Mesenchymal stem cell (in vitro differentiated cells and primary cell): ENCODE data around the gene AUTS2.

Experiments used
- DNase-seq: peaks from one replicate; pipeline ENCODE4 v3.0.0-alpha.2; 2013
- H2AFZ ChIP-seq: one replicate; pipeline ENCODE4 v1.6.1; 2013; ENCODE audit warnings: low read depth, mild to moderate bottlenecking, control low read depth, inconsistent platforms, low read length, moderate library complexity
- H2AK5ac ChIP-seq: 2 replicates; pipeline ENCODE4 v1.6.1; 2013; ENCODE audit warnings: low read length, moderate library complexity, mild to moderate bottlenecking, inconsistent platforms; ENCODE audit not compliant: severe bottlenecking
- H2BK120ac ChIP-seq: one replicate; pipeline ENCODE4 v1.6.1; 2013; ENCODE audit warnings: low read depth, mild to moderate bottlenecking, inconsistent platforms, low read length, moderate library complexity
- H2BK12ac ChIP-seq, 2 experiments: one replicate each; pipeline ENCODE4 v1.6.1; 2013; ENCODE audit warnings: inconsistent platforms in 2 of 2, low read length in 2 of 2, mild to moderate bottlenecking in 2 of 2, moderate library complexity in 2 of 2, control low read depth in 1 of 2
- H2BK15ac ChIP-seq: one replicate; pipeline ENCODE4 v1.6.1; 2013; ENCODE audit warnings: mild to moderate bottlenecking, low read depth, inconsistent platforms; ENCODE audit not compliant: poor library complexity, severe bottlenecking
- H2BK5ac ChIP-seq: 2 replicates; pipeline ENCODE4 v1.6.1; 2013; ENCODE audit warnings: low read depth, mild to moderate bottlenecking, low read length, control low read depth, inconsistent platforms; ENCODE audit not compliant: poor library complexity, severe bottlenecking
- H3K14ac ChIP-seq, 2 experiments: one replicate each; pipeline ENCODE4 v1.6.1; 2013; ENCODE audit warnings: inconsistent platforms in 2 of 2, low read length in 2 of 2, control low read depth in 1 of 2, mild to moderate bottlenecking in 1 of 2, moderate library complexity in 1 of 2
- H3K18ac ChIP-seq, 2 experiments: one replicate each; pipeline ENCODE4 v1.6.1; 2013; ENCODE audit warnings: inconsistent platforms in 2 of 2, low read length in 2 of 2, control low read depth in 1 of 2, low read depth in 1 of 2, mild to moderate bottlenecking in 1 of 2
- H3K23ac ChIP-seq, 2 experiments: one replicate each; pipeline ENCODE4 v1.6.1; 2013; ENCODE audit warnings: inconsistent platforms in 2 of 2, low read length in 2 of 2, mild to moderate bottlenecking in 2 of 2, moderate library complexity in 2 of 2, control low read depth in 1 of 2
- H3K27ac ChIP-seq: 2 replicates; pipeline ENCODE4 v1.5.1; 2013; ENCODE audit warnings: mild to moderate bottlenecking, moderate library complexity, low read length, control low read depth, inconsistent platforms; ENCODE audit not compliant: poor library complexity, severe bottlenecking
- H3K27me3 ChIP-seq, 2 experiments: 2 replicates each; pipeline versions ENCODE4 v1.6.1 to v1.7.0; 2013; ENCODE audit warnings: low read length in 2 of 2, mild to moderate bottlenecking in 2 of 2, moderate library complexity in 2 of 2, control low read depth in 1 of 2, inconsistent platforms in 1 of 2; ENCODE audit not compliant: control insufficient read depth in 1 of 2, insufficient read depth in 1 of 2
- H3K36me3 ChIP-seq, 2 experiments: 2 replicates each; pipeline versions ENCODE4 v1.6.1 to v1.7.0; 2013; ENCODE audit warnings: low read length in 2 of 2, control low read depth in 1 of 2, inconsistent platforms in 1 of 2, low read depth in 1 of 2, mild to moderate bottlenecking in 1 of 2; ENCODE audit not compliant: insufficient read depth in 2 of 2, control insufficient read depth in 1 of 2
- H3K4ac ChIP-seq, 2 experiments: one replicate each; pipeline ENCODE4 v1.6.1; 2013; ENCODE audit warnings: inconsistent platforms in 2 of 2, low read length in 2 of 2, mild to moderate bottlenecking in 2 of 2, moderate library complexity in 2 of 2, control low read depth in 1 of 2, low read depth in 1 of 2
- H3K4me1 ChIP-seq: 2 replicates; pipeline ENCODE4 v1.6.1; 2013; ENCODE audit warnings: low read depth, low read length, control low read depth; ENCODE audit not compliant: control insufficient read depth, insufficient read depth
- H3K4me2 ChIP-seq: 2 replicates; pipeline ENCODE4 v1.6.1; 2013; ENCODE audit warnings: low read length, mild to moderate bottlenecking, inconsistent platforms; ENCODE audit not compliant: poor library complexity, severe bottlenecking
- H3K4me3 ChIP-seq, 2 experiments: 2 replicates each; pipeline versions ENCODE4 v1.5.1 to v1.7.0; 2013; ENCODE audit warnings: low read length in 2 of 2, mild to moderate bottlenecking in 2 of 2, control low read depth in 1 of 2, low read depth in 1 of 2; ENCODE audit not compliant: insufficient read depth in 1 of 2
- H3K79me1 ChIP-seq: replicated peaks from 2 replicates; pipeline ENCODE4 v1.6.1; 2013; ENCODE audit warnings: mild to moderate bottlenecking, control low read depth, low read length, inconsistent platforms; ENCODE audit not compliant: poor library complexity, severe bottlenecking
- H3K9ac ChIP-seq: 2 replicates; pipeline ENCODE4 v1.7.0; 2013; ENCODE audit warnings: mild to moderate bottlenecking, low read length, moderate library complexity
- H3K9me3 ChIP-seq: 2 replicates; pipeline ENCODE4 v1.7.0; 2013; ENCODE audit warnings: mild to moderate bottlenecking, low read length; ENCODE audit not compliant: control insufficient read depth
- H4K8ac ChIP-seq: one replicate; pipeline ENCODE4 v1.6.1; 2013; ENCODE audit warnings: inconsistent platforms, mild to moderate bottlenecking, low read length, moderate library complexity
- H4K91ac ChIP-seq: one replicate; pipeline ENCODE4 v1.6.1; 2013; ENCODE audit warnings: mild to moderate bottlenecking, low read length, inconsistent platforms
- WGBS: methylation state at CpG from one replicate; pipeline ENCODE4 v1.1.7; 2013; ENCODE audit warnings: mixed read lengths; 5-methylcytosine and 5-hydroxymethylcytosine counted together

Gene AUTS2

GRCh38 chr7:70040051-70040450, 441.8 kb downstream of the AUTS2 start:
- H3K4ac ChIP-seq = no peak overlapping the region
- H4K91ac ChIP-seq = no peak overlapping the region
- no peak overlapping the region for H3K14ac ChIP-seq
- DNase-seq = no peak
- no peak overlapping the region for H2BK12ac ChIP-seq
- H3K9ac ChIP-seq = no peak overlapping the region
- no peak overlapping the region for H3K4me3 ChIP-seq
- no peak overlapping the region for H3K18ac ChIP-seq
- H3K36me3 ChIP-seq = no peaks in the 10 kb centered on the region
- peaks cover 7% of the 10 kb centered on the region for H3K79me1 ChIP-seq
- no peaks in the 10 kb centered on the region for H3K4me1 ChIP-seq
- H2AK5ac ChIP-seq = no peak overlapping the region
- no peak overlapping the region for H2BK5ac ChIP-seq
- H2BK15ac ChIP-seq = no peak overlapping the region
- no peaks in the 10 kb centered on the region for H3K9me3 ChIP-seq
- H3K4me2 ChIP-seq = no peak overlapping the region
- no peak overlapping the region for H2AFZ ChIP-seq
- H3K23ac ChIP-seq = no peak overlapping the region
- H3K27ac ChIP-seq = no peak overlapping the region
- H2BK120ac ChIP-seq = no peak overlapping the region
- no CpG with 5 or more reads among the region's 3 CpGs for WGBS
- no peak overlapping the region for H4K8ac ChIP-seq
- H3K27me3 ChIP-seq = no peaks in the 10 kb centered on the region

GRCh38 chr7:70040970-70041766, 442.9 kb downstream of the AUTS2 start:
- no peak overlapping the region for H3K14ac ChIP-seq
- no peaks in the 10 kb centered on the region for H3K9me3 ChIP-seq
- H4K8ac ChIP-seq = no peak overlapping the region
- H3K36me3 ChIP-seq = no peaks in the 10 kb centered on the region
- no peak overlapping the region for H3K4me2 ChIP-seq
- H4K91ac ChIP-seq = no peak overlapping the region
- no peak overlapping the region for H3K23ac ChIP-seq
- no peak overlapping the region for H2AFZ ChIP-seq
- no peak overlapping the region for H3K4ac ChIP-seq
- H2BK15ac ChIP-seq = no peak overlapping the region
- peaks cover 7% of the 10 kb centered on the region for H3K79me1 ChIP-seq
- no peak overlapping the region for H2AK5ac ChIP-seq
- no peaks in the 10 kb centered on the region for H3K27me3 ChIP-seq
- H2BK120ac ChIP-seq = no peak overlapping the region
- no peak overlapping the region for H3K18ac ChIP-seq
- H3K27ac ChIP-seq = no peak overlapping the region
- no peak overlapping the region for H3K9ac ChIP-seq
- no peak overlapping the region for H2BK12ac ChIP-seq
- no peak overlapping the region for H2BK5ac ChIP-seq
- H3K4me3 ChIP-seq = no peak overlapping the region
- H3K4me1 ChIP-seq = no peaks in the 10 kb centered on the region
- DNase-seq = peak; percentile 13

DNA sequence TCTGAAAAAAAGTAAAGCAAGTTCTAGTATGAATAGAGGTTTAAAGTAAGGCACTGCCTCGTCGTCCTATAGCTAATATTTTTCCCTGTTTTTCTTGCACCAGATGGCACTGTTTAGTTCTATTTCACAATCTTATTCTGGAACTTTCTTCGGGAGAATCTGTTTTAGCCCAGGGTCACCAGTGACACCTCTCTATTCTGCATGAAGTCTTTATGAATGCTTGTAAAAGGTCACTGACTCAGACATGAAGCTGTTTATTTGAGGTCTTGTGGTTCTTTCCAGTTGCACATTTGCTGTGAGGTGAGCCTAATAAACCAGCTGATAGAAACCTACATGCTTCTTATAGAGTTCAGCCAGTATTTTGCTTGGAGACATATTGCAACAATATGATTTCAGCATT, 444.3 kb downstream of the AUTS2 start:
- H3K18ac ChIP-seq = no peak overlapping the region
- WGBS = 47% methylated on average over 3 of the region's 3 CpGs
- H3K9me3 ChIP-seq = no peaks in the 10 kb centered on the region
- H3K23ac ChIP-seq = no peak overlapping the region
- H3K27me3 ChIP-seq = no peaks in the 10 kb centered on the region
- no peak overlapping the region for H2BK15ac ChIP-seq
- H3K4ac ChIP-seq = no peak overlapping the region
- no peak overlapping the region for H3K14ac ChIP-seq
- peak; percentile 45 for DNase-seq
- H3K4me3 ChIP-seq = no peak overlapping the region
- H4K8ac ChIP-seq = no peak overlapping the region
- H2AFZ ChIP-seq = no peak overlapping the region
- H3K36me3 ChIP-seq = no peaks in the 10 kb centered on the region
- H3K9ac ChIP-seq = peak overlapping the region; percentile 10
- no peak overlapping the region for H2BK5ac ChIP-seq
- H2BK120ac ChIP-seq = no peak overlapping the region
- H2AK5ac ChIP-seq = no peak overlapping the region
- no peaks in the 10 kb centered on the region for H3K4me1 ChIP-seq
- H3K79me1 ChIP-seq = peaks cover 7% of the 10 kb centered on the region
- H3K4me2 ChIP-seq = no peak overlapping the region
- H2BK12ac ChIP-seq = no peak overlapping the region
- no peak overlapping the region for H3K27ac ChIP-seq
- no peak overlapping the region for H4K91ac ChIP-seq

GRCh38 chr7:70043015-70043538, 444.8 kb downstream of the AUTS2 start:
- Histone ChIP-seq H3K18ac (no peak overlapping the region), H4K91ac (no peak overlapping the region), H3K27me3 (no peaks in the 10 kb centered on the region), H2AK5ac (no peak overlapping the region), H2AFZ (no peak overlapping the region), H3K79me1 (peaks cover 9% of the 10 kb centered on the region), H2BK12ac (no peak overlapping the region), H4K8ac (no peak overlapping the region), H3K4me1 (no peaks in the 10 kb centered on the region), H3K9me3 (no peaks in the 10 kb centered on the region), H2BK5ac (no peak overlapping the region), H3K14ac (no peak overlapping the region), H3K4me2 (no peak overlapping the region), H3K36me3 (no peaks in the 10 kb centered on the region), H3K27ac (no peak overlapping the region), H3K23ac (no peak overlapping the region), H2BK120ac (no peak overlapping the region), H3K9ac (peak overlapping the region; percentile 10), H3K4ac (no peak overlapping the region), H3K4me3 (no peak overlapping the region), H2BK15ac (no peak overlapping the region)
- no peak for DNase-seq
- 77% methylated on average over 1 of the region's 3 CpGs for WGBS
